Left renal cortex interstitium (tissue), 4 donors: ENCODE results near the gene E2F1. TPM values are rescaled to one million over a fixed set of nuclear protein-coding genes. Genes with fewer than 3 reads are reported as not detected.
"Not testable (repeated sequence)": the region's sequence is repeated elsewhere in the genome, so short reads cannot be mapped to it uniquely, and the experiment has no call there.

Experiments
- DNase-seq, 4 donors: peaks; one replicate each; pipeline ENCODE4 v3.0.0-alpha.2; 2013; ENCODE audit warnings: low read depth in 4 of 4, low spot score in 2 of 4, missing footprints in 1 of 4
- polyA plus RNA-seq, 4 donors: library from polyadenylated mRNA; unstranded; fragments of 120-200 nt; gene quantifications; one replicate each; pipeline ENCODE4 v1.2.1, GENCODE V29; 2013; ENCODE audit not compliant: insufficient read length in 4 of 4

Gene E2F1
- polyA plus RNA-seq, 4 donors: 10.5 to 16.1 (median 13.7) TPM

DNA sequence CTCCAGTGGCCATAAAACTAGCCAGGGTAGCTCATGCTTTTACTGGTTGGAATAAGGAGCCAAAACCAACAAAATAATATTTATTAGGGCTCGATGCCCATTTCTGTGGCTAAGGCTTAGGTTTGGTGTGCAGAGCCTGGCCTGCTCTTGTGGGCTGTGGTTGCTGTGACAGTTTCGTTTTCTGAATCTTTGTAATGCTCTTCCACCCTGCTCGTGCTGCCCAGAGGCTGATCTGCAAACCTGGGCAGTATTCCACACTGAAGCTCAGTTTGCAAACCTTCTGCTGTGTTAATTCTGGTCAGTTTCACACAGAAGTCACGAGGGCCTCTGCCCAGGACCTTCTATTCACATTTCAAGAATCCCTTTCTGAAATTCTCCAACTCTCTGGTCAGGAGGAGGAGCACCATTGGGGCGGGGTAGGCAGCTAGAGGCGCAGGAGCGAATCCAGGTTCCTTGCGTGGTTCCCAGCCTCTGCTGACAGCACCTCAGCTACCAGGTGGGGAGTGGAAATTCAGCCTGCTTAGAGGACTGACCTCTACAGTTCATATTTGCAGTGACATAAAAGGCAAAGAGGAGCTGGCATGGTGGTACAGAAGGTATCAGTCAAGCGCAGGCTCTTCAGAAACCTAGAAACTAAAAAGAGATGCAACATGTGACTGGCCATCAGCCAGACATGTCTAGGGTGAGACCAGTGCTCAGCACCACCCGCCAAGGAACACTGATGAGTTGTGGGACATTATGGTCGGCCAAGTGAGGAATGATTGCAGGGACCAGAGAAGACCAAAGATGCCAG is 38.4 kb downstream of the E2F1 start:
- DNase-seq: no peak

DNA sequence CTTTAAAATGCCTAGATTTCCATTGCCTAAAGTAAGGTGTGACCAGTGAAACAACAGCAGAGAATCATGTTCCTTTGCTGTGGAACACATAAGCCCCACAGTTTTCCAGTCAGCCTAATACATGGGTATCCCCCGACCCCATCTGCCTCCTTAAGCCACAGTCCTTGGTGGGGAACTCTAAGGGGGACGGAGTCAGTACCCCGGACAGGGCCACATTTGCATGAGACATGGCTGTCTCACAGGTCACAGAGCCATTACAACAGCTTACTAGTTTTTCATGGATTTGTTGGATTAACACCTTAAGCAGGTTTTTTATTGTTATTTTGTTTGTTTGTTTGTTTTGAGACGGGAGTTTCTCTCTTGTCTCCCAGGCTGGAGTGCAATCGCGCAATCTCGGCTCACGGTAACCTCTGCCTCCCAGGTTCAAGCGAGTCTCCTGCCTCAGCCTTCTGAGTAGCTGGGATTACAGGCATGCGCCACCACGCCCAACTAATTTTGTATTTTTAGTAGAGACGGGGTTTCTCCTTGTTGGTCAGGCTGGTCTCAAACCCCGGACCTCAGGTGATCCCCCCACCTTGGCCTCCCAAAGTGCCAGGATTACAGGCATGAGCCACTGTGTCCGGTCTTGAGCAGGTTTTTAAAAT is 39.1 kb downstream of the E2F1 start:
- not testable (repeated sequence) for DNase-seq

GRCh38 chr20:33646191-33646590 is 40.0 kb downstream of the E2F1 start:
- no peak for DNase-seq

DNA sequence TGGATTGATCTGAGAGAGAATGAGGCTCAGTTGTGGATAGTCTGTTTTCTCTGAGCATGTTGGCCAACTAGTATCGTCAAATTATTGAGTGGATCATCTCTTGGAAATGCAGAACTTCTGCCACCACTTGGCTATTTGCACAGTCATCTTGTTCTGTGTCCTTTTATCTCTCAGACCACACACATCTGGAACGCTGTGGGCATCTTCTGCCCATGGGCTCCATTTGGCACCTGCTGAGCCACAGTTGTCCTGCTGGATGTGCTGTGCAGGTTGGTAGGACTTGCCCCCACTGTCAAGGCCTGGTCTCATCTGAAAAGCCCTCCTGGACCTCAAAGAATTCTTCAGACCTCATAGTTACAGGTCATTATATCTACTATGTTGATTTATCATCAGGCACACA is 40.8 kb downstream of the E2F1 start:
- no peak for DNase-seq

DNA sequence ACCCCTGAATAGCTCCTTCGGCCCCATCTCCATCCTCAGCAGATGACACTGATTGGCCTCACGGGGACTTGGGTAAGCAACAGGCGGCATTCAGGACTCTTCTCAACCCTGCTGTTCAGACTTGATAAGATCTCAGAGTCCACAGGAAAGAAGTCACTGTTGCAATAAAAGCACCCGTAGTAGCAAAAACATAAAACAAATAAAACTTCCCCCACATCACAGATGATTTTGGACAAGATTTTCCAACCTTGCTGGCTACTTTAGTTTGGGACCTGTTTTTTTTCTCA is 41.2 kb downstream of the E2F1 start:
- DNase-seq: no peak

- no peak for DNase-seq
Observed at GRCh38 chr20:33644313-33645071, 41.7 kb downstream of the E2F1 start.

GRCh38 chr20:33640287-33640686 is 45.9 kb downstream of the E2F1 start:
- DNase-seq: no peak

DNA sequence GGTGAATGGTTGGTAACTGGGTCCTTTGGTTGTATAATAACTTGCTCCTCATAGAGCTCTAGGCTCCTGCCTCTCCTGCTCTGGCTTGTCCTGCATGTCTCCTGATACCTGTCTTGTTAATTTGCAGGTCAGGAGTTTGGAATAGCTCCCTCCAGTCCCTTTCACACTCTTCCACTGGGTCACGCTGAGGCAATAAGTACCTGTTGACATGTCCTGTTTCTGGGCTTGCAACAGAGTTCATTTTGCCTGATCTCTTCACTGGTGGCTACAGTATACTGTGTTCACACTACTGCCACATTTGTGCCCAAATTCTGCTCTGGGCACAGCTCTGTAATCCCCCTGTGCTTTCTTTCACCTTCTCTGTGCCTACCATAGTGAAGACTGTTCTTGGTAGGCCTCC is 49.4 kb downstream of the E2F1 start:
- DNase-seq: no peak

- no peak for DNase-seq
Observed at GRCh38 chr20:33635341-33635740, 50.8 kb downstream of the E2F1 start.

GRCh38 chr20:33631910-33632309 is 54.3 kb downstream of the E2F1 start:
- DNase-seq: not testable (repeated sequence)

DNA sequence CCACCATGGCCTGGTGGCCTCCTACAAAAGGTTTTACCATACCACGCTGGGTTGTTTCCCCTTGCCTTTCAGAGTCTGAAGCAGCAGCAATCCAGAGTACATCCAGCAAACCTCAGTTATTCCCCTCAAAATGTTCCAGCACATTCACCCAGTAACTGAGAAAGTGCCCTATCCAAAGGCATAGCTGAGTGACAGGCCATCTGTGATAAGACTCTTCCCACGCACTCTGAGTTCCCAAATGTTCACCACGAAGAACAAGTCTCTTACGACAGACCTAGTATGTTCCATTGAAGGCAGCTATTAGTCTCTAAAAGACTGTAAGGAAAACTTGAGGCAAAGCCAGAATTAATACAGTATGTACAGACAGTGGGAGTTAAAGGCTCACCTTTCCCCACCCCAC is 55.7 kb downstream of the E2F1 start:
- no peak for DNase-seq

GRCh38 chr20:33629979-33630378 is 56.2 kb downstream of the E2F1 start:
- no peak for DNase-seq

DNA sequence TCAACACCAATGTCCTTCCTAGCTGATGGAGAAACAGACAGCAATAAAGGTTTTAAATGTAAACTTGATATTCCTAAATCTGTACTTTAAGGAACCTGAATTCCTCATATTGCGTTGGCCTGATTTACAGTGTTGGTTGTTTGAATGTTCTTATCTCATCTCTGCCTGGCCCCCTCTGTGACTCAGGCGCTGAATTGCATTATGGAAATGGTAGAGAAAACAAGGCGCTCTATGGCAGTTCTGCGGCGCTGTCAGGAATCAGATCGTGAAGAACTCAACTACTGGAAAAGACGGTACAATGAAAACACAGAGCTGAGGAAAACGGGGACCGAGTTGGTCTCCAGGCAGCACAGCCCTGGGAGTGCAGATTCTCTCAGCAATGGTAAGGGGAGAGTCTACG is 56.7 kb downstream of the E2F1 start:
- DNase-seq: no peak

GRCh38 chr20:33627577-33628216 is 58.5 kb downstream of the E2F1 start:
- no peak for DNase-seq

DNA sequence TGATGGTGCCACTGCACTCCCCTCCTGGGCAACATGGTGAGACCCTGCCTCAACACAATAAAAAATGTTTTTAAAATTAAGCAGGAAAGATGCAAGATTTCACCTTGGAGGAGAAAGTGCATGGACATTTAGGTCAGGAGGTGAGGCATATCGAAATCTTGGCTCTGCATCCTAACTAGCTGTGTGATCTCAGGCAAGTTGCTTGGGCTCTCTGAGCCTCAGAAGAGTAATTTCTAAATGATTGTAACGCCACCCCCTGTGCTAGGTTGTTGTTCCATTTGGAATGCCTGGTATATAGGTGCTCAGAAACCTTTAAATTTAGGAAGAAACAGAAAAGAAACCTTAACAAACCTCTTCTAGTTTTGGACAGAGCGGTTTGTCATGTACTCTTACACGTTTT is 60.0 kb downstream of the E2F1 start:
- no peak for DNase-seq

Other genes with a start within 250 kb of the E2F1 start
- gene SNTA1, start 242.6 kb downstream of the E2F1 start, polyA plus RNA-seq: 10 to 100 TPM in 3 of 4 donors, 1 to 10 TPM in 1; 8.6 to 14.3 (median 11.3) TPM
- gene CBFA2T2, start 196.3 kb downstream of the E2F1 start, polyA plus RNA-seq: 10 to 100 TPM; 20.6 to 36.3 (median 28.4) TPM
- gene C20orf144, start 24.1 kb downstream of the E2F1 start, polyA plus RNA-seq: under 1 TPM; 0.11 to 0.46 (median 0.44) TPM
- under 1 TPM; 0.35 to 0.75 (median 0.55) TPM for gene ACTL10, start 19.4 kb downstream of the E2F1 start, polyA plus RNA-seq
- gene NECAB3, start 12.0 kb downstream of the E2F1 start, polyA plus RNA-seq: 10 to 100 TPM; 15.2 to 23.0 (median 21.0) TPM
- gene PXMP4, start 33.9 kb upstream of the E2F1 start, polyA plus RNA-seq: 1 to 10 TPM; 8.3 to 9.8 (median 9.2) TPM
- 1 to 10 TPM; 2.4 to 5.0 (median 3.6) TPM for gene ZNF341, start 45.6 kb upstream of the E2F1 start, polyA plus RNA-seq
- 100 to 1,000 TPM in 3 of 4 donors, 10 to 100 TPM in 1; 95.2 to 116 (median 108) TPM for gene CHMP4B, start 125.0 kb upstream of the E2F1 start, polyA plus RNA-seq